H9 (cell line): Measurements from ENCODE around the gene TERB1. TPM values are rescaled to one million over a fixed set of nuclear protein-coding genes. Genes with fewer than 3 reads are reported as not detected.

Experiments used
- DNase-seq: peaks from one replicate; pipeline ENCODE4 v3.0.0-alpha.2; 2017
- H2AFZ ChIP-seq: one replicate; pipeline ENCODE4 v1.6.1; 2013; ENCODE audit warnings: mild to moderate bottlenecking, low read length, control low read depth, moderate library complexity
- H2AK5ac ChIP-seq: 2 replicates; pipeline ENCODE4 v1.6.1; 2013; ENCODE audit warnings: low read length, control low read depth, mixed read lengths; ENCODE audit not compliant: insufficient read length
- H2BK120ac ChIP-seq: one replicate; pipeline ENCODE4 v1.6.1; 2013; ENCODE audit warnings: low read depth, mild to moderate bottlenecking, low read length, control low read depth, inconsistent platforms; ENCODE audit not compliant: poor library complexity, severe bottlenecking
- H2BK12ac ChIP-seq: 2 replicates; pipeline ENCODE4 v1.6.1; 2013; ENCODE audit warnings: low read length, control low read depth, mixed read lengths, low read depth; ENCODE audit not compliant: insufficient read length
- H2BK15ac ChIP-seq: 2 replicates; pipeline ENCODE4 v1.6.1; 2013; ENCODE audit warnings: low read depth, low read length, control low read depth
- H2BK20ac ChIP-seq: one replicate; pipeline ENCODE4 v1.6.1; 2013; ENCODE audit warnings: low read depth, mild to moderate bottlenecking, low read length, control low read depth, inconsistent platforms; ENCODE audit not compliant: poor library complexity, severe bottlenecking
- H2BK5ac ChIP-seq: 2 replicates; pipeline ENCODE4 v1.6.1; 2013; ENCODE audit warnings: low read length, control low read depth, mixed read lengths; ENCODE audit not compliant: insufficient read length
- H3K14ac ChIP-seq: 2 replicates; pipeline ENCODE4 v1.6.1; 2013; ENCODE audit warnings: low read length, control low read depth; ENCODE audit not compliant: insufficient read depth
- H3K18ac ChIP-seq: 2 replicates; pipeline ENCODE4 v1.6.1; 2013; ENCODE audit warnings: low read depth, mild to moderate bottlenecking, mixed read lengths, low read length, control low read depth; ENCODE audit not compliant: insufficient read length
- H3K23ac ChIP-seq: 2 replicates; pipeline ENCODE4 v1.6.1; 2013; ENCODE audit warnings: low read length, control low read depth, mixed read lengths, low read depth; ENCODE audit not compliant: insufficient read length
- H3K23me2 ChIP-seq: 2 replicates; pipeline ENCODE4 v1.6.1; 2013; ENCODE audit warnings: low read depth, mild to moderate bottlenecking, mixed read lengths, low read length, control low read depth; ENCODE audit not compliant: insufficient read length, poor library complexity, severe bottlenecking
- H3K27ac ChIP-seq: 2 replicates; pipeline ENCODE4 v1.5.1; 2013; ENCODE audit warnings: low read length, control low read depth, mixed read lengths, low read depth; ENCODE audit not compliant: insufficient read length
- H3K27me3 ChIP-seq: 2 replicates; pipeline ENCODE4 v1.6.1; 2013; ENCODE audit warnings: low read length, control low read depth, inconsistent platforms; ENCODE audit not compliant: insufficient read depth
- H3K4ac ChIP-seq: 2 replicates; pipeline ENCODE4 v1.6.1; 2013; ENCODE audit warnings: low read depth, mild to moderate bottlenecking, control low read depth, inconsistent platforms, low read length, moderate library complexity
- H3K4me1 ChIP-seq: 2 replicates; pipeline ENCODE4 v1.6.1; 2013; ENCODE audit warnings: low read length, control low read depth, inconsistent platforms; ENCODE audit not compliant: insufficient read depth
- H3K4me2 ChIP-seq: 2 replicates; pipeline ENCODE4 v1.6.1; 2013; ENCODE audit warnings: low read length, control low read depth, mixed read lengths; ENCODE audit not compliant: insufficient read length, insufficient read depth
- H3K56ac ChIP-seq: 2 replicates; pipeline ENCODE4 v1.6.1; 2013; ENCODE audit warnings: low read depth, mild to moderate bottlenecking, mixed read lengths, low read length, control low read depth; ENCODE audit not compliant: insufficient read length
- H3K79me1 ChIP-seq: 2 replicates; pipeline ENCODE4 v1.6.1; 2013; ENCODE audit warnings: low read depth, mild to moderate bottlenecking, moderate library complexity, low read length, control low read depth, inconsistent platforms; ENCODE audit not compliant: insufficient read depth, poor library complexity, severe bottlenecking
- H3K79me2 ChIP-seq: 2 replicates; pipeline ENCODE4 v1.6.1; 2013; ENCODE audit warnings: low read length, control low read depth, inconsistent platforms; ENCODE audit not compliant: insufficient read depth
- H3K9ac ChIP-seq: 2 replicates; pipeline ENCODE4 v1.6.1; 2013; ENCODE audit warnings: low read length, control low read depth, mixed read lengths; ENCODE audit not compliant: insufficient read length; ENCODE audit errors: extremely low read depth
- H3K9me3 ChIP-seq: one replicate; pipeline ENCODE4 v1.6.1; 2013; ENCODE audit warnings: low read depth, low read length, inconsistent platforms; ENCODE audit not compliant: control insufficient read depth
- H3T11ph ChIP-seq: one replicate; pipeline ENCODE4 v1.6.1; 2013; ENCODE audit warnings: mild to moderate bottlenecking, low read length, control low read depth, inconsistent platforms
- H4K20me1 ChIP-seq: one replicate; pipeline ENCODE4 v1.6.1; 2013; ENCODE audit not compliant: control insufficient read depth, insufficient read length, insufficient read depth
- H4K5ac ChIP-seq: 2 replicates; pipeline ENCODE4 v1.6.1; 2013; ENCODE audit warnings: low read depth, mild to moderate bottlenecking, mixed read lengths, low read length, control low read depth; ENCODE audit not compliant: insufficient read length
- H4K8ac ChIP-seq: replicated peaks from 2 replicates; pipeline ENCODE4 v1.6.1; 2013; ENCODE audit warnings: low read length, control low read depth, mixed read lengths, low read depth; ENCODE audit not compliant: insufficient read length
- H4K91ac ChIP-seq: 2 replicates; pipeline ENCODE4 v1.6.1; 2013; ENCODE audit warnings: low read depth, mild to moderate bottlenecking, moderate library complexity, mixed read lengths, low read length, control low read depth; ENCODE audit not compliant: insufficient read length
- H3K27ac Mint-ChIP-seq, 3 experiments: 2 replicates in 2 of 3; 3 replicates in 1 of 3; pipeline ENCODE4 v1.8.0; 2020 to 2021; ENCODE audit warnings: mixed read lengths in 3 of 3, mild to moderate bottlenecking in 1 of 3, moderate library complexity in 1 of 3
- H3K27me3 Mint-ChIP-seq: 2 replicates; pipeline ENCODE4 v1.8.0; 2021; ENCODE audit warnings: low read depth, mild to moderate bottlenecking, moderate library complexity, mixed read lengths
- H3K36me3 Mint-ChIP-seq, 3 experiments: 2 replicates in 2 of 3; 3 replicates in 1 of 3; pipeline ENCODE4 v1.8.0; 2020 to 2021; ENCODE audit warnings: low read depth in 3 of 3, mixed read lengths in 3 of 3; ENCODE audit not compliant: insufficient read depth in 1 of 3
- H3K4me1 Mint-ChIP-seq, 2 experiments: 2 replicates each; pipeline ENCODE4 v1.8.0; 2020; ENCODE audit warnings: mixed read lengths in 2 of 2
- H3K4me3 Mint-ChIP-seq, 2 experiments: 2 replicates in 1 of 2; 3 replicates in 1 of 2; pipeline ENCODE4 v1.8.0; 2020 to 2021; ENCODE audit warnings: mild to moderate bottlenecking in 2 of 2, mixed read lengths in 2 of 2, moderate library complexity in 1 of 2
- H3K9me3 Mint-ChIP-seq, 2 experiments: 2 replicates in 1 of 2; 3 replicates in 1 of 2; pipeline ENCODE4 v1.8.0; 2020; ENCODE audit warnings: mild to moderate bottlenecking in 2 of 2, mixed read lengths in 2 of 2, moderate library complexity in 1 of 2
- WGBS: extraction: QIAGEN DNeasy Blood & Tissue Kit; methylation state at CpG from one replicate; pipeline ENCODE4 v1.1.7; 2013; ENCODE audit warnings: missing lambda C conversion rate, low lambda C conversion rate, mixed read lengths; ENCODE audit not compliant: insufficient read length; ENCODE audit errors: extremely low coverage; 5-methylcytosine and 5-hydroxymethylcytosine counted together
- total RNA-seq: library from RNA; stranded (reverse); gene quantifications from 2 replicates; pipeline ENCODE4 v1.2.1, GENCODE V29; 2021
- TF ChIP-seq, protein P1 (sequence below): fragments of 200-600 bp; sonication (generic); conservative IDR thresholded peaks from 3 replicates; pipeline ENCODE4 v1.8.0; 2021; ENCODE audit warnings: antibody characterized with exemption, mild to moderate bottlenecking

TERB1 gene
- total RNA-seq, 1 experiment from 2014 or later, result not detected

DNA sequence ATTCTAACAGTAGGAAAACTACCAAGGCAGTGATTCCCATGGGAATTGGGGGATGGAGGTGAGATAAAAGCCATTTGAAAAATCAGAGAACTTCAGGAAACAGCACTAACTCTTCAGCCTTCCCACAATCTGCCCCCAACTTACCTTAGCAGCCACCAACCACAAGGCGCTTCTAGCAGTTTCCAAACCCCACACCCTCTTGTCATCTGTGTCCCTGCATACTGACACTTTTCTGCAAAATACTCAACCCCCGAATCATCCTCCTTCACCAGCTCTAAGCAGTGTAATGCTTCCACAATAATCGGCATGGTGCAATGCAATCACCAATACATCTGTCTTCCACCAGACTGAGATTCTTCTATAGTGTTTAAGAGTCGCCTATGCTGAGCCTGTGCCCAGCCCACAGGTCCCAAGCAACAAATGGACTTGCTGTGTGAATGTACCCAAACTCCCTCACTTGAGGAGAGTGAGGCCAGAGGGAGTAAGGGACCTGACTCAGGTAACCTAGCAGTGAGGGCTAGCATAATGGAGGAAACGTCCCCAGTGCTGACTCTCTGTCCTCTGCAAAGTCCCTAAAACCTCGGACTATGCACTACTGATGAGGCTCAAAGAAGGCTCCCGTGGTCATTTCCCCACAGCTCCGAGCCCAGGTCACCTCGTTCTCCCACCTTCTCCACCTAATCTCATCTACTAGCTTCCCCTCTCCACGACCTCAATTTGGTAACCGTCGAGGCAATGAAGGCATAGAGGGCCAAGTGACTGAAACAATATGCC lies 50.9 kb downstream of the TERB1 start:
- Histone ChIP-seq H4K8ac (no peak overlapping the region), H2BK5ac (no peak overlapping the region), H4K5ac (peak overlapping the region; percentile 63), H3K14ac (peak overlapping the region; percentile 91), H3T11ph (no peak overlapping the region), H3K23me2 (peaks cover 8% of the 10 kb centered on the region), H3K4ac (no peak overlapping the region; the same call in 1 of the 2 replicates), H3K79me1 (peaks cover 21% of the 10 kb centered on the region), H2BK15ac (no peak overlapping the region), H2AFZ (no peak overlapping the region), H2AK5ac (no peak overlapping the region), H2BK20ac (no peak overlapping the region), H3K9ac (peak overlapping the region; percentile 86), H3K9me3 (no peaks in the 10 kb centered on the region), H4K91ac (no peak overlapping the region), H3K27ac (no peak overlapping the region), H2BK120ac (no peak overlapping the region), H3K56ac (no peak overlapping the region), H2BK12ac (no peak overlapping the region), H3K79me2 (peaks cover 20% of the 10 kb centered on the region), H3K18ac (no peak overlapping the region), H3K27me3 (no peaks in the 10 kb centered on the region), H3K23ac (peak overlapping the region; percentile 6), H4K20me1 (peaks cover 5% of the 10 kb centered on the region), H3K4me2 (peak overlapping the region; percentile 88), H3K4me1 (no peaks in the 10 kb centered on the region; the same call in 1 of the 2 replicates)
- Mint-ChIP-seq H3K4me1 (peaks cover 23 to 28% of the 10 kb centered on the region in 2 experiments), H3K27ac (peak overlapping the region; percentile 19 to 61 (median 20); a peak in 4 of 7 replicates), H3K9me3 (no peaks in the 10 kb centered on the region), H3K4me3 (peak overlapping the region; percentile 84 to 93), H3K27me3 (peaks cover 12% of the 10 kb centered on the region), H3K36me3 (peaks cover 24 to 47% (median 46%) of the 10 kb centered on the region in 3 experiments)
- TF ChIP-seq, protein P1, sequence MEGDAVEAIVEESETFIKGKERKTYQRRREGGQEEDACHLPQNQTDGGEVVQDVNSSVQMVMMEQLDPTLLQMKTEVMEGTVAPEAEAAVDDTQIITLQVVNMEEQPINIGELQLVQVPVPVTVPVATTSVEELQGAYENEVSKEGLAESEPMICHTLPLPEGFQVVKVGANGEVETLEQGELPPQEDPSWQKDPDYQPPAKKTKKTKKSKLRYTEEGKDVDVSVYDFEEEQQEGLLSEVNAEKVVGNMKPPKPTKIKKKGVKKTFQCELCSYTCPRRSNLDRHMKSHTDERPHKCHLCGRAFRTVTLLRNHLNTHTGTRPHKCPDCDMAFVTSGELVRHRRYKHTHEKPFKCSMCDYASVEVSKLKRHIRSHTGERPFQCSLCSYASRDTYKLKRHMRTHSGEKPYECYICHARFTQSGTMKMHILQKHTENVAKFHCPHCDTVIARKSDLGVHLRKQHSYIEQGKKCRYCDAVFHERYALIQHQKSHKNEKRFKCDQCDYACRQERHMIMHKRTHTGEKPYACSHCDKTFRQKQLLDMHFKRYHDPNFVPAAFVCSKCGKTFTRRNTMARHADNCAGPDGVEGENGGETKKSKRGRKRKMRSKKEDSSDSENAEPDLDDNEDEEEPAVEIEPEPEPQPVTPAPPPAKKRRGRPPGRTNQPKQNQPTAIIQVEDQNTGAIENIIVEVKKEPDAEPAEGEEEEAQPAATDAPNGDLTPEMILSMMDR, result no peak
- DNase-seq, result no peak
- no CpG with 5 or more reads among the region's 12 CpGs for WGBS
